ENCODE results near the gene LAPTM5. TPM values are rescaled to one million over a fixed set of nuclear protein-coding genes. Genes with fewer than 3 reads are reported as not detected.

LAPTM5 gene
- total and polyA plus RNA-seq, 4 donors, result 18.0 to 46.2 (median 28.1) TPM

GRCh38 chr1:30787856-30788495 lies 30.4 kb upstream of the LAPTM5 start:
- H3K4me3 ChIP-seq (ENCODE audit: low read depth in 1 of 3, low read length in 3 of 3), result no peak overlapping the region
- peaks cover 0 to 6% (median 4%) of the 10 kb centered on the region in 4 donors for H3K4me1 ChIP-seq (ENCODE audit: control insufficient read depth in 4 of 4, insufficient read depth in 4 of 4, low read length in 3 of 4)
- H3K36me3 ChIP-seq (ENCODE audit: control insufficient read depth in 4 of 4, insufficient read depth in 3 of 4, low read depth in 1 of 4, low read length in 3 of 4), result no peaks in the 10 kb centered on the region
- H3K9me3 ChIP-seq (ENCODE audit: control insufficient read depth in 4 of 4, low read length in 3 of 4), result no peaks in the 10 kb centered on the region
- DNase-seq (ENCODE audit: low spot score), result no peak
- no peak for TF ChIP-seq HNF4A (conservative IDR thresholded peaks at IDR 0.05)
- no peak overlapping the region for H3K9ac ChIP-seq (ENCODE audit: low read depth in 1 of 2, low read length in 2 of 2)
- H3K27me3 ChIP-seq (ENCODE audit: control insufficient read depth in 4 of 4, insufficient read depth in 4 of 4, low read length in 3 of 4), result no peaks in the 10 kb centered on the region
- WGBS, result 84% methylated on average over 21 of the region's 21 CpGs
- no peak overlapping the region for H3K27ac ChIP-seq (ENCODE audit: low read depth in 1 of 2, low read length in 2 of 2)

- no peak for DNase-seq (ENCODE audit: low spot score)
- Histone ChIP-seq H3K9me3 (ENCODE audit: control insufficient read depth in 4 of 4, low read length in 3 of 4) (no peaks in the 10 kb centered on the region), H3K4me3 (ENCODE audit: low read depth in 1 of 3, low read length in 3 of 3) (no peak overlapping the region), H3K4me1 (ENCODE audit: control insufficient read depth in 4 of 4, insufficient read depth in 4 of 4, low read length in 3 of 4) (peaks cover 5 to 13% (median 9%) of the 10 kb centered on the region in 4 donors), H3K9ac (ENCODE audit: low read depth in 1 of 2, low read length in 2 of 2) (no peak overlapping the region), H3K27ac (ENCODE audit: low read depth in 1 of 2, low read length in 2 of 2) (no peak overlapping the region), H3K27me3 (ENCODE audit: control insufficient read depth in 4 of 4, insufficient read depth in 4 of 4, low read length in 3 of 4) (no peaks in the 10 kb centered on the region), H3K36me3 (ENCODE audit: control insufficient read depth in 4 of 4, insufficient read depth in 3 of 4, low read depth in 1 of 4, low read length in 3 of 4) (no peaks in the 10 kb centered on the region)
- TF ChIP-seq EGR1 (IDR thresholded peaks at IDR 0.05; ENCODE audit: low read depth in 2 of 2) (no peak), JUND (IDR thresholded peaks at IDR 0.05) (no peak), MAX (IDR thresholded peaks at IDR 0.05) (no peak), RAD21 (IDR thresholded peaks at IDR 0.05) (no peak), GABPA (IDR thresholded peaks at IDR 0.05 in 1 of 2, conservative IDR thresholded peaks at IDR 0.05 in 1 of 2) (no peak), TAF1 (conservative IDR thresholded peaks at IDR 0.05) (no peak), NR2F2 (IDR thresholded peaks at IDR 0.05) (no peak), FOXA2 (IDR thresholded peaks at IDR 0.05) (no peak), REST (IDR thresholded peaks at IDR 0.05) (no peak), SP1 (IDR thresholded peaks at IDR 0.05) (no peak), HNF4G (IDR thresholded peaks at IDR 0.05) (no peak), HNF4A (conservative IDR thresholded peaks at IDR 0.05) (no peak)
- 84% methylated on average over 5 of the region's 5 CpGs for WGBS
Measured at GRCh38 chr1:30787266-30787665, 29.7 kb upstream of the LAPTM5 start.

- WGBS, result 80% methylated on average over 13 of the region's 13 CpGs
- H3K27ac ChIP-seq (ENCODE audit: low read depth in 1 of 2, low read length in 2 of 2), result no peak overlapping the region
- H3K9ac ChIP-seq (ENCODE audit: low read depth in 1 of 2, low read length in 2 of 2), result no peak overlapping the region
- H3K9me3 ChIP-seq (ENCODE audit: control insufficient read depth in 4 of 4, low read length in 3 of 4), result no peaks in the 10 kb centered on the region
- peaks cover 5 to 13% (median 9%) of the 10 kb centered on the region in 4 donors for H3K4me1 ChIP-seq (ENCODE audit: control insufficient read depth in 4 of 4, insufficient read depth in 4 of 4, low read length in 3 of 4)
- no peaks in the 10 kb centered on the region for H3K36me3 ChIP-seq (ENCODE audit: control insufficient read depth in 4 of 4, insufficient read depth in 3 of 4, low read depth in 1 of 4, low read length in 3 of 4)
- no peaks in the 10 kb centered on the region for H3K27me3 ChIP-seq (ENCODE audit: control insufficient read depth in 4 of 4, insufficient read depth in 4 of 4, low read length in 3 of 4)
- no peak overlapping the region for H3K4me3 ChIP-seq (ENCODE audit: low read depth in 1 of 3, low read length in 3 of 3)
- DNase-seq (ENCODE audit: low spot score), result no peak
- no peak for TF ChIP-seq REST (IDR thresholded peaks at IDR 0.05)
- TF ChIP-seq FOXA2 (IDR thresholded peaks at IDR 0.05), result no peak
- TF ChIP-seq CTCF (IDR thresholded peaks at IDR 0.05; ENCODE audit: low read depth, low read length, missing input control), result no peak
- TF ChIP-seq ATF3 (IDR thresholded peaks at IDR 0.05), result no peak
- TF ChIP-seq RAD21 (IDR thresholded peaks at IDR 0.05), result no peak
- TF ChIP-seq TAF1 (conservative IDR thresholded peaks at IDR 0.05), result no peak
Measured at GRCh38 chr1:30786264-30786991, 28.9 kb upstream of the LAPTM5 start.
